G401 (cell line): Measurements from ENCODE around the gene TREML2. TPM values are rescaled to one million over a fixed set of nuclear protein-coding genes. Genes with fewer than 3 reads are reported as not detected.

Experiments used
- DNase-seq: peaks from one replicate; pipeline ENCODE4 v3.0.0-alpha.2; 2015; ENCODE audit warnings: low spot score
- in situ Hi-C: cut with HindIII; loops from 2 replicates; pipeline ENCODE4 v1.10.0; 2016; ENCODE audit warnings: low sequenced_read_pairs, mixed read lengths
- total RNA-seq: library from RNA; depleted of rRNA; stranded (reverse); fragments of >200 nt; shearing (Covaris generic); gene quantifications from 2 replicates; pipeline ENCODE4 v1.2.3, GENCODE V29; 2014; rRNA removed

TREML2 gene
- total RNA-seq, 1 experiment from 2014 or later = not detected

- in situ Hi-C loops = no loop called here
- no peak for DNase-seq
Observed at GRCh38 chr6:41157323-41157722, 43.6 kb downstream of the TREML2 start.

DNA sequence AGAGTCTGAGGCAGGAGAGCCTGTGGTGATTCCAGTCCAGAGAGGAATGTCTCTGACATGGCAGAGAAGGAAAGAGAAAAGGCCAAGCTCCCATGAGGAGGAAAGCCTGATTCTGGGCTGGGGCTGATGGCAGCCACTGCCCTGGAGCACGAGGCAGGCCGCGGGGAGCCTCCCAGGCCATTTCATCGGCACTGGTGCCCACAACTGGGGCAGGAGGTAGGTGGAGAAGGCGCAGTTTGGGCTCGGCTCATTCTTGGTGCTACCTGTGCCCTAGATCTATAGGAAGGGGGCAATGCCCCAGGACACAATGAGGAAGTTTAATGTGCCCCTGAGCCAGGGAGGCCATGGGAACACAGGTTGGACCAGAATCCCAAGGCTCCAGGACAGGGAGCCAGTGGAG, 44.2 kb downstream of the TREML2 start:
- in situ Hi-C loops = no loop called here
- DNase-seq = no peak

- no peak for DNase-seq
- in situ Hi-C loops = no loop called here
Observed at GRCh38 chr6:41156001-41156400, 44.9 kb downstream of the TREML2 start.

DNA sequence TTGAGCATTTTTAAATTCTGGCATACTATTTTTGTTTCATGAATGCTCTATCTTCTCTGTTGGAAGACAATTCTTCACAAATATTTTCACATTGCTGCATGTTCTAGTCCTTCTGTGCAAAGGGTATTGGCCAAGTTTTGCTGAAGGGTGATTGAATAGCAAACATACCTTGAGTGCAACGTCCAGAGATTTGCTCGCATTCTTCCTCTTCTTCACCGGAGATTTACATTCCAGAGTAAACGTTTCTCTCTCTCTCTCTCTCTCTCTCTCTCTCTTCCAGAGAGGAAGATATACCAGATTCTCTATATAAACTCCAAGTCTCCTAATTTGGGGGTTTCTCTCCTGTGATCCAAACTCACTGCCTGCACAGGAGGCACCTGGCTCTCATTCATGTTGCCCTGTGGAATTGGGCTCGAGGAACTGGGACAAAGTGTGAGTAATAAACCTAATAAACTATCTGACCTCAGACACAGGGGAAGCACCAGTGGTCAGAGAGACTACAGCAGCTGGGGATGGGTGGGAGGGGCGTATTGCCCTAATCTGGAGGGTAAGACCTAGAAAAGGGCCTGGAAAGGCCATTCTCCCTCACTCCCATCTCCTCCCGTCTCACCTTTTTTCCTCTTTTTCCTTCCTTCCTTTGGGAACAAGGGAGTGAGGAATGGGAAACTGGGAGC, 45.7 kb downstream of the TREML2 start:
- no peak for DNase-seq
- in situ Hi-C loops = no loop called here

- no peak for DNase-seq
- in situ Hi-C loops = no loop called here
Observed at GRCh38 chr6:41153992-41154625, 46.8 kb downstream of the TREML2 start, which contains the start of gene TREML1. TSS of gene TREML1 (minus strand) at chr6:41154347. CDS start at chr6:41154288, 59 bp downstream.

DNA sequence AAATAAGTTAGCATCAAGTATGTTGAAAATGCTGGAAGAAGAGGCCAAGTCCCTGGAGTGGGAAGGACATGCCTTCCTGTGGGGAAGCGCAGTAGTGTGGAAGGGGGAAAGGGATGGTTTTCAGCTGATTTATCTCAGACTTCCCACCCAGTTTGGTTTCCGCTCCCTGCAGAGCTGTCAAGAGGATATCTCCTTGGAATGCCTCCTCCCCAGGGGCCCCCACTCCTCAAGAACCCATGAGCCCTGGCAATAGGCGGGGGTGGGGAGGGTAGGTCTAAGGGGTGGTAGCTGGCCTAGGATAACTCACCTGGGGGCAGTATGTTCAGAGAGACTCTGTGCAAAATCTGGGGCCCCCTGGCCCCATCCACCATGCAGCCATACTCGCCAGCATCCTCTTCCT, 47.5 kb downstream of the TREML2 start:
- no peak for DNase-seq
- in situ Hi-C loops = no loop called here

GRCh38 chr6:41150671-41151070, 50.3 kb downstream of the TREML2 start:
- in situ Hi-C loops = no loop called here
- no peak for DNase-seq

DNA sequence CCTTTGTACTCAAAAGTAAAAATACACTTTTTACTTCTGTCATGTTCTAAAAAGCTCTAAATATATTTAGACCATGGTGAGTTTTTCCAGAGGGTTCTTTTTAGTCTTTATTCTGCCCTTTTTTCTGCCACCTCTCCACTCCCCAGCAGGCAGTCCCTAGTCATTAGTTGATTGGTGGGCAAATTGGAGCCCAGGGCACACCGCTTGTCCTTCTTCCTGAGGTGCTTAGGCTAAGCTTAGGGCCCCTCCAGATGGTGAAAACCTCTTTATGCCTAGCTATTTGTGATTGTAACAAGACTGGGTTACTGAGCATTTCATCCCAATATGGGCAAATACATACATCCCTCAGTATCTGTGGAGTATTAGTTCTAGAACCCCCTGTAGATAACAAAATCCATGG, 53.0 kb downstream of the TREML2 start:
- in situ Hi-C loops = no loop called here
- no peak for DNase-seq

Other genes with a start within 250 kb of the TREML2 start
- gene UNC5CL, start 161.9 kb downstream of the TREML2 start, total RNA-seq = 0.71 TPM in 1 of 2 replicates, not detected in the other
- not detected in 2 replicates for gene TSPO2, start 158.7 kb downstream of the TREML2 start, total RNA-seq
- gene APOBEC2, start 147.9 kb downstream of the TREML2 start, total RNA-seq = not detected in 2 replicates
- gene OARD1, start 128.8 kb downstream of the TREML2 start, total RNA-seq = 8.7 and 14.8 TPM in 2 replicates
- gene NFYA, start 128.2 kb downstream of the TREML2 start, total RNA-seq = 21.2 and 26.8 TPM in 2 replicates
- gene TREML1, start 46.8 kb downstream of the TREML2 start, total RNA-seq = not detected in 2 replicates
- not detected in 2 replicates for gene TREM2, start 38.0 kb downstream of the TREML2 start, total RNA-seq
- gene TREML4, start 27.2 kb upstream of the TREML2 start, total RNA-seq = not detected in 2 replicates
- gene TREM1, start 85.5 kb upstream of the TREML2 start, total RNA-seq = not detected in 2 replicates
- not detected in 2 replicates for gene NCR2, start 134.5 kb upstream of the TREML2 start, total RNA-seq